K562 (cell line): ENCODE measurements around the gene SOST. TPM values are rescaled to one million over a fixed set of nuclear protein-coding genes. Genes with fewer than 3 reads are reported as not detected.

Experiments
- RFX1 ChIP-seq: fragments of 450-650 bp; IDR thresholded peaks from 2 replicates; pipeline ENCODE4 v1.6.1; 2016; ENCODE audit warnings: mild to moderate bottlenecking, moderate library complexity
- RREB1 ChIP-seq: fragments of 250-450 bp; sonication (Bioruptor Pico); IDR thresholded peaks from 2 replicates; pipeline ENCODE4 v1.4.0; 2020
- STAG1 ChIP-seq: sonication (generic); formaldehyde crosslinking; IDR thresholded peaks from 2 replicates; pipeline ENCODE4 v1.5.0; 2020; ENCODE audit warnings: missing genetic modification reagents, borderline replicate concordance
- ZBTB17 ChIP-seq: fragments of 450-650 bp; formaldehyde crosslinking; IDR thresholded peaks from 2 replicates; pipeline ENCODE4 v1.4.0; 2020; ENCODE audit warnings: mild to moderate bottlenecking
- ZZZ3 ChIP-seq: fragments of 450-650 bp; IDR thresholded peaks from 2 replicates; pipeline ENCODE4 v1.6.1; 2016; ENCODE audit warnings: antibody characterized with exemption, mild to moderate bottlenecking, moderate library complexity
- polyA plus RNA-seq, 8 experiments: library from polyadenylated mRNA; depleted of rRNA in 4 of 8; stranded (reverse) in 5 of 8; unstranded in 3 of 8; fragments of >200 nt; fragmentation: Nextera tagmentation in 2 of 8; fragmentation: Illumina TruSeq in 1 of 8; extraction: Ambion mirVana in 2 of 8; extraction: Trizol in 1 of 8; gene quantifications; 2 replicates each; pipeline versions ENCODE4 v1.2.1 to v1.2.3, GENCODE V29; 2011 to 2014; ENCODE audit warnings: inconsistent platforms in 1 of 8, missing spikeins in 1 of 8
- total RNA-seq, 7 experiments: library from RNA; depleted of rRNA in 6 of 7; stranded (reverse); fragments of >200 nt in 6 of 7; fragmentation: Illumina TruSeq in 2 of 7; extraction: Trizol in 2 of 7; gene quantifications; 2 replicates each; pipeline versions ENCODE4 v1.2.1 to v1.2.3, GENCODE V29; 2011 to 2021; ENCODE audit warnings: low replicate concordance in 1 of 7
- TF ChIP-seq, protein P1 (sequence below): sonication (generic); formaldehyde crosslinking; IDR thresholded peaks from 2 replicates; pipeline ENCODE4 v1.8.0; 2023; ENCODE audit warnings: mild to moderate bottlenecking, missing genetic modification reagents
- TF ChIP-seq, protein P2 (sequence below): fragments of 450-650 bp; IDR thresholded peaks from 2 replicates; pipeline ENCODE4 v1.6.1; 2016; ENCODE audit warnings: antibody characterized with exemption
- TF ChIP-seq, protein P3 (sequence below), 2 experiments: IDR thresholded peaks; 2 replicates each; pipeline ENCODE4 v1.6.1; 2011; ENCODE audit warnings: borderline replicate concordance in 1 of 2, control low read depth in 1 of 2, low read depth in 1 of 2, low read length in 1 of 2, mild to moderate bottlenecking in 1 of 2, mixed read lengths in 1 of 2, moderate library complexity in 1 of 2; ENCODE audit not compliant: insufficient read depth in 1 of 2, insufficient read length in 1 of 2, poor library complexity in 1 of 2, severe bottlenecking in 1 of 2; ENCODE audit errors: extremely low read depth in 1 of 2
- TF ChIP-seq, protein P4 (sequence below): IDR thresholded peaks from 2 replicates; pipeline ENCODE4 v1.6.1; 2014; ENCODE audit warnings: antibody characterized with exemption
- TF ChIP-seq, protein P5 (sequence below): sonication (generic); formaldehyde crosslinking; IDR thresholded peaks from 2 replicates; pipeline ENCODE4 v1.8.0; 2022; ENCODE audit warnings: missing genetic modification reagents, mild to moderate bottlenecking, moderate library complexity, borderline replicate concordance

SOST gene
- total and polyA plus RNA-seq, 9 of the 15 experiments (the other 6 are each of a cell fraction or from before 2014, with no cell fraction given), result not detected

DNA sequence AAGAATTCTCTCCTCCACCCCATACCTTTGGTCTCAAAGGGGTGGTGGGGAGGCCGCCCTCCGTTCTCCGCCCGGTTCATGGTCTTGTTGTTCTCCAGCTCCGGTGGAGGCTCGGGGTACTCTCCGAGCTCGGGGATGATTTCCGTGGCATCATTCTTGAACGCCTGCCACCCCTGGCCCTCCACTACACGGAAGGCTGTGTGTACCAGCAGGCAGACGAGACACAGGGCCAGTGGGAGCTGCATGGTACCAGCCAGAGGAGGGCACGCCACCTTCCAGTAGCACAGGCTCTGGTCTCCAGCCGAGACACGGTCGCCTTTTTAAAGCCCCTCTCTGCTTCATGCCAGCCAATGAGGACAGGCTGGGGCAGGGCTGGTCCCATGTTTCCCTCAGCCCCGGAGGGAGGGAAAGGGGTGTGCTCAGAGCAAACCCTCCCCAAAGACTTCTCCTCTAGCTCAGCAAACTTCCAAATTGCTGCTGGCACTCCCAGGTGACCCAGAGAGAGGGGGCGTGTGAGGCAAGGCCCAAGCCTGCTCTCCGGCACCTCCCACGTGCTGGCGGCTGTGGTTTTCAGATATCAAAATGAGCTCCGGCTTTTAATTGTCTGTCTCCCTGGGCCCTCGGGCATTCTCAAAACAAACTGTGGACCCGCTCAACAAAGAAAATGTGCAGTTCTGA lies at the start of gene SOST (continued):
- TF ChIP-seq, protein P1, sequence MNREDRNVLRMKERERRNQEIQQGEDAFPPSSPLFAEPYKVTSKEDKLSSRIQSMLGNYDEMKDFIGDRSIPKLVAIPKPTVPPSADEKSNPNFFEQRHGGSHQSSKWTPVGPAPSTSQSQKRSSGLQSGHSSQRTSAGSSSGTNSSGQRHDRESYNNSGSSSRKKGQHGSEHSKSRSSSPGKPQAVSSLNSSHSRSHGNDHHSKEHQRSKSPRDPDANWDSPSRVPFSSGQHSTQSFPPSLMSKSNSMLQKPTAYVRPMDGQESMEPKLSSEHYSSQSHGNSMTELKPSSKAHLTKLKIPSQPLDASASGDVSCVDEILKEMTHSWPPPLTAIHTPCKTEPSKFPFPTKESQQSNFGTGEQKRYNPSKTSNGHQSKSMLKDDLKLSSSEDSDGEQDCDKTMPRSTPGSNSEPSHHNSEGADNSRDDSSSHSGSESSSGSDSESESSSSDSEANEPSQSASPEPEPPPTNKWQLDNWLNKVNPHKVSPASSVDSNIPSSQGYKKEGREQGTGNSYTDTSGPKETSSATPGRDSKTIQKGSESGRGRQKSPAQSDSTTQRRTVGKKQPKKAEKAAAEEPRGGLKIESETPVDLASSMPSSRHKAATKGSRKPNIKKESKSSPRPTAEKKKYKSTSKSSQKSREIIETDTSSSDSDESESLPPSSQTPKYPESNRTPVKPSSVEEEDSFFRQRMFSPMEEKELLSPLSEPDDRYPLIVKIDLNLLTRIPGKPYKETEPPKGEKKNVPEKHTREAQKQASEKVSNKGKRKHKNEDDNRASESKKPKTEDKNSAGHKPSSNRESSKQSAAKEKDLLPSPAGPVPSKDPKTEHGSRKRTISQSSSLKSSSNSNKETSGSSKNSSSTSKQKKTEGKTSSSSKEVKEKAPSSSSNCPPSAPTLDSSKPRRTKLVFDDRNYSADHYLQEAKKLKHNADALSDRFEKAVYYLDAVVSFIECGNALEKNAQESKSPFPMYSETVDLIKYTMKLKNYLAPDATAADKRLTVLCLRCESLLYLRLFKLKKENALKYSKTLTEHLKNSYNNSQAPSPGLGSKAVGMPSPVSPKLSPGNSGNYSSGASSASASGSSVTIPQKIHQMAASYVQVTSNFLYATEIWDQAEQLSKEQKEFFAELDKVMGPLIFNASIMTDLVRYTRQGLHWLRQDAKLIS (CRISPR knock-in tag), result no peak
- TF ChIP-seq, protein P2, sequence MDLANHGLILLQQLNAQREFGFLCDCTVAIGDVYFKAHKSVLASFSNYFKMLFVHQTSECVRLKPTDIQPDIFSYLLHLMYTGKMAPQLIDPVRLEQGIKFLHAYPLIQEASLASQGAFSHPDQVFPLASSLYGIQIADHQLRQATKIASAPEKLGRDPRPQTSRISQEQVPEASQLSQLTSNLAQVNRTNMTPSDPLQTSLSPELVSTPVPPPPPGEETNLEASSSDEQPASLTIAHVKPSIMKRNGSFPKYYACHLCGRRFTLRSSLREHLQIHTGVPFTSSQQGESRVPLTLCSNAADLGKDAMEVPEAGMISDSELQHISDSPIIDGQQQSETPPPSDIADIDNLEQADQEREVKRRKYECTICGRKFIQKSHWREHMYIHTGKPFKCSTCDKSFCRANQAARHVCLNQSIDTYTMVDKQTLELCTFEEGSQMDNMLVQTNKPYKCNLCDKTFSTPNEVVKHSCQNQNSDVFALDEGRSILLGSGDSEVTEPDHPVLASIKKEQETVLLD, result no peak
- TF ChIP-seq ZBTB17 (CRISPR knock-in tag) (no peak), RREB1 (CRISPR knock-in tag) (no peak), ZZZ3 (no peak), STAG1 (CRISPR knock-in tag) (0 out of 2 replicates have a peak, but pooled peaks have one; percentile 16), RFX1 (no peak)
- TF ChIP-seq, protein P3, sequence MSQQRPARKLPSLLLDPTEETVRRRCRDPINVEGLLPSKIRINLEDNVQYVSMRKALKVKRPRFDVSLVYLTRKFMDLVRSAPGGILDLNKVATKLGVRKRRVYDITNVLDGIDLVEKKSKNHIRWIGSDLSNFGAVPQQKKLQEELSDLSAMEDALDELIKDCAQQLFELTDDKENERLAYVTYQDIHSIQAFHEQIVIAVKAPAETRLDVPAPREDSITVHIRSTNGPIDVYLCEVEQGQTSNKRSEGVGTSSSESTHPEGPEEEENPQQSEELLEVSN (IDR thresholded peaks at IDR 0.05; ENCODE audit: borderline replicate concordance in 1 of 2, extremely low read depth in 1 of 2, insufficient read depth in 1 of 2, insufficient read length in 1 of 2, low read depth in 1 of 2, low read length in 1 of 2, poor library complexity in 1 of 2, severe bottlenecking in 1 of 2), result peak in 1 of 2 experiments; percentile 49
- TF ChIP-seq, protein P4, sequence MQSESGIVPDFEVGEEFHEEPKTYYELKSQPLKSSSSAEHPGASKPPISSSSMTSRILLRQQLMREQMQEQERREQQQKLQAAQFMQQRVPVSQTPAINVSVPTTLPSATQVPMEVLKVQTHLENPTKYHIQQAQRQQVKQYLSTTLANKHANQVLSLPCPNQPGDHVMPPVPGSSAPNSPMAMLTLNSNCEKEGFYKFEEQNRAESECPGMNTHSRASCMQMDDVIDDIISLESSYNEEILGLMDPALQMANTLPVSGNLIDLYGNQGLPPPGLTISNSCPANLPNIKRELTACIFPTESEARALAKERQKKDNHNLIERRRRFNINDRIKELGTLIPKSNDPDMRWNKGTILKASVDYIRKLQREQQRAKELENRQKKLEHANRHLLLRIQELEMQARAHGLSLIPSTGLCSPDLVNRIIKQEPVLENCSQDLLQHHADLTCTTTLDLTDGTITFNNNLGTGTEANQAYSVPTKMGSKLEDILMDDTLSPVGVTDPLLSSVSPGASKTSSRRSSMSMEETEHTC, result no peak
- TF ChIP-seq, protein P5, sequence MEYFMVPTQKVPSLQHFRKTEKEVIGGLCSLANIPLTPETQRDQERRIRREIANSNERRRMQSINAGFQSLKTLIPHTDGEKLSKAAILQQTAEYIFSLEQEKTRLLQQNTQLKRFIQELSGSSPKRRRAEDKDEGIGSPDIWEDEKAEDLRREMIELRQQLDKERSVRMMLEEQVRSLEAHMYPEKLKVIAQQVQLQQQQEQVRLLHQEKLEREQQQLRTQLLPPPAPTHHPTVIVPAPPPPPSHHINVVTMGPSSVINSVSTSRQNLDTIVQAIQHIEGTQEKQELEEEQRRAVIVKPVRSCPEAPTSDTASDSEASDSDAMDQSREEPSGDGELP (CRISPR knock-in tag), result peak; percentile 21; the same call in 1 of the 2 replicates
